H1 (cell line): Measurements from ENCODE around the gene HOMER3. TPM values are rescaled to one million over a fixed set of nuclear protein-coding genes. Genes with fewer than 3 reads are reported as not detected.

ENCODE experiments used
- CBX5 ChIP-seq: fragments of 300-800, 300-1000 bp; sonication (generic); IDR thresholded peaks from 2 replicates; pipeline ENCODE4 v1.7.1; 2016; ENCODE audit warnings: antibody characterized with exemption, low read length, low read depth
- NRF1 ChIP-seq: IDR thresholded peaks from 2 replicates; pipeline ENCODE4 v1.6.1; 2011; ENCODE audit warnings: mild to moderate bottlenecking, low read depth, low read length, improper control_type of control experiment
- PHF8 ChIP-seq: fragments of 200-600 bp; sonication (generic); conservative IDR thresholded peaks from 2 replicates; pipeline ENCODE4 v1.7.1; 2012; ENCODE audit warnings: low read depth, mild to moderate bottlenecking, inconsistent platforms, low read length, moderate library complexity
- SUZ12 ChIP-seq: fragments of 200-600 bp; sonication (generic); IDR thresholded peaks from 2 replicates; pipeline ENCODE4 v1.6.1; 2012; ENCODE audit warnings: mild to moderate bottlenecking, inconsistent platforms, low read length, moderate library complexity, mixed read lengths
- polyA plus RNA-seq, 7 experiments: library from polyadenylated mRNA; depleted of rRNA in 3 of 7; stranded (reverse) in 5 of 7; unstranded in 2 of 7; fragments of >200 nt in 5 of 7; fragments of 200-250 nt in 2 of 7; gene quantifications; 1 replicate in 5 of 7; 2 replicates in 1 of 7; 4 replicates in 1 of 7; pipeline versions ENCODE4 v1.2.1 to v1.2.3, GENCODE V29; 2011 to 2013; ENCODE audit warnings: missing spikeins in 2 of 7, mixed read lengths in 2 of 7
- total RNA-seq: library from RNA; stranded (reverse); fragmentation: NEBNext Ultra II Directional; extraction: Animal tissue kit (Norgen Biotek cat#: 25700); gene quantifications from 2 replicates; pipeline ENCODE4 v1.2.1, GENCODE V29; 2021
- TF ChIP-seq, protein P1 (sequence below): fragments of 300-600 bp; sonication (generic); IDR thresholded peaks from 2 replicates; pipeline ENCODE4 v1.7.1; 2012; ENCODE audit warnings: low read length, moderate library complexity, mild to moderate bottlenecking, inconsistent platforms; ENCODE audit not compliant: insufficient replicate concordance
- TF ChIP-seq, protein P2 (sequence below): IDR thresholded peaks from 2 replicates; pipeline ENCODE4 v1.6.1; 2012; ENCODE audit warnings: inconsistent platforms
- TF ChIP-seq, protein P3 (sequence below): IDR thresholded peaks from 2 replicates; pipeline ENCODE4 v1.6.1; 2012; ENCODE audit warnings: low read length, inconsistent platforms

The HOMER3 gene
- total and polyA plus RNA-seq, 2 of the 8 experiments (the other 6 are each of a cell fraction or from before 2014, with no cell fraction given), result 28.3 to 41.6 TPM

DNA sequence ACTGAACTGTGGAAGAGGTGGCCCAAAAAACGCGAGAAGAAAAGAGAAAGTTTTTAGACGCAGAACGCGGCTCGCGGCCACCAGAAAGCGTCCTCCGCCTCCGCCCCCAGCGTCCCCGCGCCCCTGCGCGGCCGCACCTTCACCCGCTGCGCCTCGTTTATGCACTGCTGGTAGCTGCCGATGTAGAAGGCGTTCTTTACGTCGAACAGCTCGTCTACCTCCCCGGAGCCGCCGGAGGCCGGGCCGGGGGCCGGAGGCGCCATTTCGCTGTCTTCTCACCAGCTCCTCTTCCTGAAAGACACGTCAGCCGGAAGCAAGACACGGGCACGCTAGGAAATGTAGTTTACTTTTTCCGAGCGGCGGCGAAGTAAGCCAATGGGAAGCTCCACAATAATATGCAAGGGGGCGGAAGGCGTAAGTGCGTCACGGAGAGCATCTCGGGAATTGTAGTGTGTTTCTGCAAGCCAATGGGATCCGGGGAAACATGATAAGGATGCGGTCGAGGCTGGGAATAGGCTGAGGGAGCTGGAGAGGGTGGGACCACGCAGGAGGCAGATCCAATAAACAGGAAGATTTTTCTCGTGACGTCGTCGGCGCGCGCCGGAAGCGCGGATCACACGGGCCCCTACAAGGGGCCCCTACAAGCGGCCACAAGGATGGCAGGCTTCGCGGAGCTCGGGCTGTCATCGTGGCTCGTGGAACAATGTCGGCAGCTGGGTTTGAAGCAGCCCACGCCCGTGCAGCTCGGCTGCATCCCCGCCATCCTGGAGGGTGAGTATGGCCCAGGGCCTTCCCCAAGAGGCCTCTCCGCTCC lies 21.7 kb downstream of the HOMER3 start, which contains the start of the genes COPE and DDX49 (continued):
- TF ChIP-seq, protein P1, sequence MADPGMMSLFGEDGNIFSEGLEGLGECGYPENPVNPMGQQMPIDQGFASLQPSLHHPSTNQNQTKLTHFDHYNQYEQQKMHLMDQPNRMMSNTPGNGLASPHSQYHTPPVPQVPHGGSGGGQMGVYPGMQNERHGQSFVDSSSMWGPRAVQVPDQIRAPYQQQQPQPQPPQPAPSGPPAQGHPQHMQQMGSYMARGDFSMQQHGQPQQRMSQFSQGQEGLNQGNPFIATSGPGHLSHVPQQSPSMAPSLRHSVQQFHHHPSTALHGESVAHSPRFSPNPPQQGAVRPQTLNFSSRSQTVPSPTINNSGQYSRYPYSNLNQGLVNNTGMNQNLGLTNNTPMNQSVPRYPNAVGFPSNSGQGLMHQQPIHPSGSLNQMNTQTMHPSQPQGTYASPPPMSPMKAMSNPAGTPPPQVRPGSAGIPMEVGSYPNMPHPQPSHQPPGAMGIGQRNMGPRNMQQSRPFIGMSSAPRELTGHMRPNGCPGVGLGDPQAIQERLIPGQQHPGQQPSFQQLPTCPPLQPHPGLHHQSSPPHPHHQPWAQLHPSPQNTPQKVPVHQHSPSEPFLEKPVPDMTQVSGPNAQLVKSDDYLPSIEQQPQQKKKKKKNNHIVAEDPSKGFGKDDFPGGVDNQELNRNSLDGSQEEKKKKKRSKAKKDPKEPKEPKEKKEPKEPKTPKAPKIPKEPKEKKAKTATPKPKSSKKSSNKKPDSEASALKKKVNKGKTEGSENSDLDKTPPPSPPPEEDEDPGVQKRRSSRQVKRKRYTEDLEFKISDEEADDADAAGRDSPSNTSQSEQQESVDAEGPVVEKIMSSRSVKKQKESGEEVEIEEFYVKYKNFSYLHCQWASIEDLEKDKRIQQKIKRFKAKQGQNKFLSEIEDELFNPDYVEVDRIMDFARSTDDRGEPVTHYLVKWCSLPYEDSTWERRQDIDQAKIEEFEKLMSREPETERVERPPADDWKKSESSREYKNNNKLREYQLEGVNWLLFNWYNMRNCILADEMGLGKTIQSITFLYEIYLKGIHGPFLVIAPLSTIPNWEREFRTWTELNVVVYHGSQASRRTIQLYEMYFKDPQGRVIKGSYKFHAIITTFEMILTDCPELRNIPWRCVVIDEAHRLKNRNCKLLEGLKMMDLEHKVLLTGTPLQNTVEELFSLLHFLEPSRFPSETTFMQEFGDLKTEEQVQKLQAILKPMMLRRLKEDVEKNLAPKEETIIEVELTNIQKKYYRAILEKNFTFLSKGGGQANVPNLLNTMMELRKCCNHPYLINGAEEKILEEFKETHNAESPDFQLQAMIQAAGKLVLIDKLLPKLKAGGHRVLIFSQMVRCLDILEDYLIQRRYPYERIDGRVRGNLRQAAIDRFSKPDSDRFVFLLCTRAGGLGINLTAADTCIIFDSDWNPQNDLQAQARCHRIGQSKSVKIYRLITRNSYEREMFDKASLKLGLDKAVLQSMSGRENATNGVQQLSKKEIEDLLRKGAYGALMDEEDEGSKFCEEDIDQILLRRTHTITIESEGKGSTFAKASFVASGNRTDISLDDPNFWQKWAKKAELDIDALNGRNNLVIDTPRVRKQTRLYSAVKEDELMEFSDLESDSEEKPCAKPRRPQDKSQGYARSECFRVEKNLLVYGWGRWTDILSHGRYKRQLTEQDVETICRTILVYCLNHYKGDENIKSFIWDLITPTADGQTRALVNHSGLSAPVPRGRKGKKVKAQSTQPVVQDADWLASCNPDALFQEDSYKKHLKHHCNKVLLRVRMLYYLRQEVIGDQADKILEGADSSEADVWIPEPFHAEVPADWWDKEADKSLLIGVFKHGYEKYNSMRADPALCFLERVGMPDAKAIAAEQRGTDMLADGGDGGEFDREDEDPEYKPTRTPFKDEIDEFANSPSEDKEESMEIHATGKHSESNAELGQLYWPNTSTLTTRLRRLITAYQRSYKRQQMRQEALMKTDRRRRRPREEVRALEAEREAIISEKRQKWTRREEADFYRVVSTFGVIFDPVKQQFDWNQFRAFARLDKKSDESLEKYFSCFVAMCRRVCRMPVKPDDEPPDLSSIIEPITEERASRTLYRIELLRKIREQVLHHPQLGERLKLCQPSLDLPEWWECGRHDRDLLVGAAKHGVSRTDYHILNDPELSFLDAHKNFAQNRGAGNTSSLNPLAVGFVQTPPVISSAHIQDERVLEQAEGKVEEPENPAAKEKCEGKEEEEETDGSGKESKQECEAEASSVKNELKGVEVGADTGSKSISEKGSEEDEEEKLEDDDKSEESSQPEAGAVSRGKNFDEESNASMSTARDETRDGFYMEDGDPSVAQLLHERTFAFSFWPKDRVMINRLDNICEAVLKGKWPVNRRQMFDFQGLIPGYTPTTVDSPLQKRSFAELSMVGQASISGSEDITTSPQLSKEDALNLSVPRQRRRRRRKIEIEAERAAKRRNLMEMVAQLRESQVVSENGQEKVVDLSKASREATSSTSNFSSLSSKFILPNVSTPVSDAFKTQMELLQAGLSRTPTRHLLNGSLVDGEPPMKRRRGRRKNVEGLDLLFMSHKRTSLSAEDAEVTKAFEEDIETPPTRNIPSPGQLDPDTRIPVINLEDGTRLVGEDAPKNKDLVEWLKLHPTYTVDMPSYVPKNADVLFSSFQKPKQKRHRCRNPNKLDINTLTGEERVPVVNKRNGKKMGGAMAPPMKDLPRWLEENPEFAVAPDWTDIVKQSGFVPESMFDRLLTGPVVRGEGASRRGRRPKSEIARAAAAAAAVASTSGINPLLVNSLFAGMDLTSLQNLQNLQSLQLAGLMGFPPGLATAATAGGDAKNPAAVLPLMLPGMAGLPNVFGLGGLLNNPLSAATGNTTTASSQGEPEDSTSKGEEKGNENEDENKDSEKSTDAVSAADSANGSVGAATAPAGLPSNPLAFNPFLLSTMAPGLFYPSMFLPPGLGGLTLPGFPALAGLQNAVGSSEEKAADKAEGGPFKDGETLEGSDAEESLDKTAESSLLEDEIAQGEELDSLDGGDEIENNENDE, result no peak
- TF ChIP-seq SUZ12 (no peak), NRF1 (no peak), CBX5 (no peak), PHF8 (peak; percentile 91)
- TF ChIP-seq, protein P2, sequence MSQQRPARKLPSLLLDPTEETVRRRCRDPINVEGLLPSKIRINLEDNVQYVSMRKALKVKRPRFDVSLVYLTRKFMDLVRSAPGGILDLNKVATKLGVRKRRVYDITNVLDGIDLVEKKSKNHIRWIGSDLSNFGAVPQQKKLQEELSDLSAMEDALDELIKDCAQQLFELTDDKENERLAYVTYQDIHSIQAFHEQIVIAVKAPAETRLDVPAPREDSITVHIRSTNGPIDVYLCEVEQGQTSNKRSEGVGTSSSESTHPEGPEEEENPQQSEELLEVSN, result no peak
- TF ChIP-seq, protein P3, sequence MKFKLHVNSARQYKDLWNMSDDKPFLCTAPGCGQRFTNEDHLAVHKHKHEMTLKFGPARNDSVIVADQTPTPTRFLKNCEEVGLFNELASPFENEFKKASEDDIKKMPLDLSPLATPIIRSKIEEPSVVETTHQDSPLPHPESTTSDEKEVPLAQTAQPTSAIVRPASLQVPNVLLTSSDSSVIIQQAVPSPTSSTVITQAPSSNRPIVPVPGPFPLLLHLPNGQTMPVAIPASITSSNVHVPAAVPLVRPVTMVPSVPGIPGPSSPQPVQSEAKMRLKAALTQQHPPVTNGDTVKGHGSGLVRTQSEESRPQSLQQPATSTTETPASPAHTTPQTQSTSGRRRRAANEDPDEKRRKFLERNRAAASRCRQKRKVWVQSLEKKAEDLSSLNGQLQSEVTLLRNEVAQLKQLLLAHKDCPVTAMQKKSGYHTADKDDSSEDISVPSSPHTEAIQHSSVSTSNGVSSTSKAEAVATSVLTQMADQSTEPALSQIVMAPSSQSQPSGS, result no peak
